Gastroesophageal sphincter (tissue), 4 donors: Measurements from ENCODE around the gene PIK3C3. TPM values are rescaled to one million over a fixed set of nuclear protein-coding genes. Genes with fewer than 3 reads are reported as not detected.
A peak's percentile ranks its signal among the peaks of the same experiment; 100 is the strongest.

Source experiments
- ATAC-seq: fragments of 150-250 bp; one replicate; pipeline ENCODE4 v1.9.1; 2016; ENCODE audit warnings: mild to moderate bottlenecking, moderate library complexity
- H3K27ac ChIP-seq, 4 donors: fragments of 200-600 bp; sonication (generic) in 3 of 4; 1 replicate in 3 of 4; 2 replicates in 1 of 4; pipeline ENCODE4 v1.5.1; 2016 to 2019
- H3K27me3 ChIP-seq: fragments of 200-600 bp; sonication (generic); one replicate; pipeline ENCODE4 v1.5.1; 2019
- H3K36me3 ChIP-seq, 2 donors: fragments of 200-600 bp; sonication (generic); one replicate each; pipeline ENCODE4 v1.5.1; 2019; ENCODE audit warnings: control low read depth in 1 of 2
- H3K4me1 ChIP-seq, 3 donors: fragments of 200-600 bp; sonication (generic); 1 replicate in 2 of 3; 2 replicates in 1 of 3; pipeline ENCODE4 v1.5.1; 2016 to 2019; ENCODE audit warnings: control low read depth in 2 of 3
- H3K4me3 ChIP-seq, 2 donors: fragments of 200-600 bp; sonication (generic); one replicate each; pipeline ENCODE4 v1.5.1; 2019; ENCODE audit warnings: mild to moderate bottlenecking in 1 of 2, moderate library complexity in 1 of 2
- H3K9me3 ChIP-seq, 3 donors: fragments of 200-600 bp; sonication (generic); one replicate each; pipeline ENCODE4 v1.5.1; 2017 to 2019; ENCODE audit warnings: control low read depth in 2 of 3
- EP300 ChIP-seq: sonication (generic); formaldehyde crosslinking; IDR thresholded peaks from one replicate; pipeline ENCODE4 v1.6.1; 2017; ENCODE audit warnings: antibody characterized with exemption, mild to moderate bottlenecking
- POLR2A ChIP-seq, 2 donors: fragments of 450-650 bp; IDR thresholded peaks; one replicate each; pipeline ENCODE4 v1.6.1; 2017; ENCODE audit warnings: antibody characterized with exemption in 2 of 2, mild to moderate bottlenecking in 2 of 2, moderate library complexity in 1 of 2
- POLR2AphosphoS5 ChIP-seq: sonication (generic); formaldehyde crosslinking; IDR thresholded peaks from one replicate; pipeline ENCODE4 v1.6.1; 2017; ENCODE audit warnings: antibody characterized with exemption
- WGBS, 2 donors: methylation state at CpG; one replicate each; pipeline ENCODE4 v1.1.5; 2018; ENCODE audit warnings: low coverage in 1 of 2; 5-methylcytosine and 5-hydroxymethylcytosine counted together
- total RNA-seq, 4 donors: library from RNA; depleted of rRNA; stranded (reverse); fragments of >200 nt; gene quantifications; one replicate each; pipeline ENCODE4 v1.1.0, GENCODE V29; 2016
- TF ChIP-seq, protein P1 (sequence below), 4 experiments: fragments of 200-600 bp in 2 of 4; fragments of 450-650 bp in 2 of 4; sonication (generic) in 1 of 4; IDR thresholded peaks; one replicate each; pipeline ENCODE4 v1.5.1; 2017 to 2019; ENCODE audit warnings: antibody characterized with exemption in 4 of 4, mild to moderate bottlenecking in 2 of 4, moderate library complexity in 2 of 4

The PIK3C3 gene
- total RNA-seq, 4 donors from 2014 or later: 34.2 to 55.6 (median 40.9) TPM

DNA sequence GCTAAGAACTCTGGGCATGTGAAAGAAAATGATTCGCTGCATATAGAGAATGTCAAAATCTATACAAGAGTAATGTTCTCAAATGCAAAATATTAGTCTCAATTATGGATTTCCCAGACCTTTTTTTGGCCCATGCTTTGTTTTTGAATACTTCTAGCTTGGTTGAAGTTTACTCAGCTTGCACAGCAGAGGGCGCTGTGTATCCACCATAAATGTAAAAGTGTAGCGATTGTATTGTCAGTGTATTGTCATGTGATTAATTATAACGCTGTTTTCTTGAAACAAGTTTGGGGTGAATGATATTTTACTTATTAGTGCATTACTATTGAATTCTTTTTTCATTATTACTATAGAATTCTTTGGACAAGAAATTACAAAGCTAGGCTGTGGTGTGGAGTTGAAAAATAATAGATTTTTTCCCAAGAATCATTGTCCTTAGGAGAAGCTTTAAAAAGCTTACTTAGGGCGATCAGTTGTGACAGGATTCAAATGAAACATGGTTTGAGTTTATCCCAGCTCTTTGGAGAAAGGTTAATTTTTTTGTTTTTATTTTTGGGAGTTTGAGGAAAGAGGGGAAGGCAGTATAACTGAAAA lies 98.3 kb downstream of the PIK3C3 start:
- Histone ChIP-seq H3K27ac (no peak overlapping the region), H3K4me1 (no peaks in the 10 kb centered on the region), H3K36me3 (peaks cover 0 to 45% of the 10 kb centered on the region in 2 donors), H3K4me3 (no peak overlapping the region), H3K9me3 (no peaks in the 10 kb centered on the region), H3K27me3 (no peaks in the 10 kb centered on the region)
- ATAC-seq: no peak
- 18 to 30% methylated on average over 5 of the region's 5 CpGs for WGBS, 2 donors
- TF ChIP-seq POLR2A (IDR thresholded peaks at IDR 0.05): no peak
- TF ChIP-seq EP300: no peak
- TF ChIP-seq, protein P1, sequence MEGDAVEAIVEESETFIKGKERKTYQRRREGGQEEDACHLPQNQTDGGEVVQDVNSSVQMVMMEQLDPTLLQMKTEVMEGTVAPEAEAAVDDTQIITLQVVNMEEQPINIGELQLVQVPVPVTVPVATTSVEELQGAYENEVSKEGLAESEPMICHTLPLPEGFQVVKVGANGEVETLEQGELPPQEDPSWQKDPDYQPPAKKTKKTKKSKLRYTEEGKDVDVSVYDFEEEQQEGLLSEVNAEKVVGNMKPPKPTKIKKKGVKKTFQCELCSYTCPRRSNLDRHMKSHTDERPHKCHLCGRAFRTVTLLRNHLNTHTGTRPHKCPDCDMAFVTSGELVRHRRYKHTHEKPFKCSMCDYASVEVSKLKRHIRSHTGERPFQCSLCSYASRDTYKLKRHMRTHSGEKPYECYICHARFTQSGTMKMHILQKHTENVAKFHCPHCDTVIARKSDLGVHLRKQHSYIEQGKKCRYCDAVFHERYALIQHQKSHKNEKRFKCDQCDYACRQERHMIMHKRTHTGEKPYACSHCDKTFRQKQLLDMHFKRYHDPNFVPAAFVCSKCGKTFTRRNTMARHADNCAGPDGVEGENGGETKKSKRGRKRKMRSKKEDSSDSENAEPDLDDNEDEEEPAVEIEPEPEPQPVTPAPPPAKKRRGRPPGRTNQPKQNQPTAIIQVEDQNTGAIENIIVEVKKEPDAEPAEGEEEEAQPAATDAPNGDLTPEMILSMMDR (IDR thresholded peaks at IDR 0.05): peak; percentile 51 to 73 (median 69)
- no peak for TF ChIP-seq POLR2AphosphoS5

DNA sequence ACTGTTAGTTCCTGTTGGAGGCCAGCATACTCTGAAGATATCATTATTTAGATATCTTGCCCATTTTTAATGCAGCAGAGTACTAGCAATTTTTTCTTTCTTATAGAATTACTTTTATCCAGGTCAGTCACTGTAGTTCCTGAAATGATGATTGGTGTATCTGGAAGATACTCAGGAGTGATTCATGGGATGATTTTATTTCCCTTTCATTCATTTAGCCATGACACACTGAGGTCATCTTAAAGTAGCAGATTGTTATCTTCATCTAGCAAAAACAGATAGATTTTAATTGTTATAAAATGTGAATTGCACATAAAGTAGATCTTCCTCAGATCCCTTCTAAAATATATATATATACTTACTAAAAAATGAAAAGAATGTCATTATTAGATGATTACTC lies 109.1 kb downstream of the PIK3C3 start:
- H3K4me3 ChIP-seq: no peak overlapping the region
- H3K27me3 ChIP-seq: no peaks in the 10 kb centered on the region
- no peaks in the 10 kb centered on the region for H3K4me1 ChIP-seq
- H3K27ac ChIP-seq: no peak overlapping the region
- peaks cover 0 to 76% of the 10 kb centered on the region in 2 donors for H3K36me3 ChIP-seq
- no peaks in the 10 kb centered on the region for H3K9me3 ChIP-seq
- TF ChIP-seq, protein P1 (IDR thresholded peaks at IDR 0.05): no peak
- TF ChIP-seq POLR2A (IDR thresholded peaks at IDR 0.05) (no peak), POLR2AphosphoS5 (no peak), EP300 (no peak)
- no peak for ATAC-seq

DNA sequence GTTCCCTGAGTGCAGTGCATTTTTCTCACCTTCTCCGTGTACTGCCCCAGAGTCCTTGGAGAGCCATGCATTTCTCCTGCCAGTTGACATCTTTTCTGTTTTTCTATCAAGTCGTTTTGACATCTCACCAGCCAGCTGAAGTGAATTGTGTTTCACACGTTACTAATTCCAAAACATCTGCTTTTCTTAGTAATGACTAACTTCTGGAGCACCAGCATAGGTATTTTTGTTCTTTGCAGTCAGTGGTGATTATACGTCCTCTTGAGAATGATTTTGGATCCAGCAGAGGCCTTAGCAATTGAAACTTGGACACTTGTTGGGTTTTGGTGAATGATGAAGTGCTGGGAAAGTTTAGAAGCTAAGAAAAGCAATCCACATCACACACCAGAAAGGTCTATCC lies 112.5 kb downstream of the PIK3C3 start:
- Histone ChIP-seq H3K36me3 (peaks cover 0 to 80% of the 10 kb centered on the region in 2 donors), H3K4me3 (no peak overlapping the region), H3K4me1 (no peaks in the 10 kb centered on the region), H3K9me3 (no peaks in the 10 kb centered on the region), H3K27me3 (no peaks in the 10 kb centered on the region), H3K27ac (no peak overlapping the region)
- 80% methylated on average over 4 of the region's 4 CpGs; no CpG with 5 or more reads in 1 of the 2 donors for WGBS, 2 donors
- TF ChIP-seq, protein P1 (IDR thresholded peaks at IDR 0.05): no peak
- TF ChIP-seq POLR2A (IDR thresholded peaks at IDR 0.05) (no peak), POLR2AphosphoS5 (no peak), EP300 (no peak)
- no peak for ATAC-seq

DNA sequence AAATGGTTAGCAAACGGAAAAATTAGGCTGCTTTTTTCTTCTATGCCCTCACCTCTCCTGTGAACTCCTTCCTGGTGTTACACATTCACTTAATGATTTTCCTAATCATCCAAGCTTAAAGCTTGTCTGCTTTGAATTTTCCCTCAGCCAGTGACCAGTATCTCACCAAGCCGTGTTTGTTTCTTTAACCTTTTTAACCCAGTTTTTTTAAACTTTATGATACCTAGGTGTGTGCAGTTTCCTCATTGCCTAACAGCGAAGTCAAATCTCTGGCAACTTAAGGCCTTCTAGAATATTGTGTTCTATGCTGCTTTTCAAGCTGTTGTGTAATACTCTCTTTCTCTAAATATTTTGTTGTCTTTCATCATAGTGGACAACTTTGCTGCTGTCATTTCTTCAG lies 113.0 kb downstream of the PIK3C3 start:
- Histone ChIP-seq H3K36me3 (peaks cover 0 to 80% of the 10 kb centered on the region in 2 donors), H3K27ac (no peak overlapping the region)

DNA sequence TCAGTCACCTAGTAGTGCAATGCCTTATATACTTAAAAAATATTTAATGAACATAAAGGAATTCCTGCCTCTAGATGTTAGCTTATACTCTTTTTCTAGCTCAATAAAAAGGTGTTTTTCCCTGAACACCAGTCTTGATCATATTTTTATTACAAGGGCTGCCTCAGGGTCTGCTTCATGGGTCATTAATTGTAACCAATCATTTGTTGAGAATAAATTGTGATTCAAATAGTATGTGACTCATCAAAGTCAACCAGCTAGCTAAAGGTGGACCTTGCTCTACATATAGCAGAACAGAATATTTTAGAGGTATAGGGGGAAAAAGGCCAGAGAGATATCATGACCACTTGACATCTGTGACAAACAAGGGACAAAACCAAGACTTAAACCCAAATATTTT lies 114.0 kb downstream of the PIK3C3 start:
- H3K36me3 ChIP-seq: peaks cover 0 to 87% of the 10 kb centered on the region in 2 donors
- no peaks in the 10 kb centered on the region for H3K27me3 ChIP-seq
- no peak overlapping the region for H3K27ac ChIP-seq
- no peak for ATAC-seq
- TF ChIP-seq POLR2AphosphoS5 (no peak), EP300 (no peak), POLR2A (IDR thresholded peaks at IDR 0.05) (no peak)
- TF ChIP-seq, protein P1 (IDR thresholded peaks at IDR 0.05): no peak
- no peaks in the 10 kb centered on the region for H3K9me3 ChIP-seq
- no peaks in the 10 kb centered on the region for H3K4me1 ChIP-seq
- H3K4me3 ChIP-seq: no peak overlapping the region

More for the DNA sequence above, 113.0 kb downstream of the PIK3C3 start:
- Histone ChIP-seq H3K27me3 (no peaks in the 10 kb centered on the region), H3K4me1 (no peaks in the 10 kb centered on the region), H3K4me3 (no peak overlapping the region), H3K9me3 (no peaks in the 10 kb centered on the region)
- no peak for ATAC-seq
- TF ChIP-seq EP300: no peak
- TF ChIP-seq, protein P1 (IDR thresholded peaks at IDR 0.05): no peak
- no peak for TF ChIP-seq POLR2A (IDR thresholded peaks at IDR 0.05)
- no peak for TF ChIP-seq POLR2AphosphoS5
- 78 to 80% methylated on average over 3 of the region's 3 CpGs for WGBS, 2 donors
